ENCODE results near the gene POLR2J3. TPM values are rescaled to one million over a fixed set of nuclear protein-coding genes. Genes with fewer than 3 reads are reported as not detected.
"Not testable (repeated sequence)": the region's sequence is repeated elsewhere in the genome, so short reads cannot be mapped to it uniquely, and the experiment has no call there.

POLR2J3 gene
- total RNA-seq, 2 experiments from 2014 or later = 35.4 to 51.0 TPM

DNA sequence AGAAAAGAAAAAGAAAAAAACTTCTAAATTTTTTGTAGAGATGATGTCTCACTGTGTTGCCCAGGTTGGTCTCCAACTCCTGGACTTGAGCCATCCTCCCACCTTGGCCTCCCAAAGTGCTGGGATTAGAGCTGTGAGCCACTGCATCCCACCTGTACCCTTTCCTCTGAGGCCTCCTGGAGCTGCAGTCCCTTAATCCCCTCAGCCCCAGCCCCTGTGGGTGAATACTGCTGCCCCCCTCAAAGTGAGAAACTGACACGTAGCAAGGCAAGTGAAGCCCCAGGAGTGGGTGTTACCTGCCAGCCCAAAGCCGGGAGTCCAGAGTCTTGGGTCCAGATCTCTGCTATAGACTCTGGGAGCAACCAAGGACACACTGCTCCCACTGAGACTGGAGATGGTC is 47.6 kb downstream of the POLR2J3 start:
- H3K9me3 Mint-ChIP-seq (ENCODE audit: low read depth); H3K27ac Mint-ChIP-seq; ATAC-seq; H3K27me3 Mint-ChIP-seq; H3K36me3 Mint-ChIP-seq; CTCF ChIA-PET; H3K4me3 Mint-ChIP-seq; DNase-seq; H3K4me1 Mint-ChIP-seq: not testable (repeated sequence)

GRCh38 chr7:102520797-102521196 is 51.6 kb downstream of the POLR2J3 start:
- H3K27me3 Mint-ChIP-seq; H3K4me3 Mint-ChIP-seq; H3K4me1 Mint-ChIP-seq; ATAC-seq; CTCF ChIA-PET; H3K27ac Mint-ChIP-seq; H3K36me3 Mint-ChIP-seq; H3K9me3 Mint-ChIP-seq (ENCODE audit: low read depth); DNase-seq: not testable (repeated sequence)

- H3K27me3 Mint-ChIP-seq; CTCF ChIA-PET; DNase-seq; H3K36me3 Mint-ChIP-seq; H3K27ac Mint-ChIP-seq; H3K4me3 Mint-ChIP-seq; H3K4me1 Mint-ChIP-seq; H3K9me3 Mint-ChIP-seq (ENCODE audit: low read depth): not testable (repeated sequence)
- ATAC-seq = peak; percentile 100
Measured at GRCh38 chr7:102517550-102518147, 54.7 kb downstream of the POLR2J3 start, which contains the start of gene RASA4B. Gene RASA4B (minus strand): TSS chr7:102517777. CDS start chr7:102517710, 67 bp downstream.

Other genes with a start within 250 kb of the POLR2J3 start
- not detected for gene SPDYE6, start 216.1 kb downstream of the POLR2J3 start, total RNA-seq
- gene PRKRIP1, start 176.2 kb downstream of the POLR2J3 start, total RNA-seq = 10 to 100 TPM; 22.2 to 34.5 TPM
- gene ORAI2, start 139.0 kb downstream of the POLR2J3 start, total RNA-seq = 10 to 100 TPM; 58.1 to 73.7 TPM
- gene ALKBH4, start 107.7 kb downstream of the POLR2J3 start, total RNA-seq = 10 to 100 TPM; 11.2 to 14.6 TPM
- gene LRWD1, start 107.6 kb downstream of the POLR2J3 start, total RNA-seq = 10 to 100 TPM; 20.6 to 24.0 TPM
- 10 to 100 TPM; 52.9 to 56.7 TPM for gene POLR2J, start 93.7 kb downstream of the POLR2J3 start, total RNA-seq
- gene RASA4B, start 54.8 kb downstream of the POLR2J3 start, total RNA-seq = 10 to 100 TPM; 14.8 to 16.7 TPM
- gene UPK3BL2, start 28.9 kb downstream of the POLR2J3 start, total RNA-seq = 10 to 100 TPM; 11.0 to 11.6 TPM
- under 1 TPM in 1 of 2 experiments, not detected in 1; 0.29 TPM for gene SPDYE2, start 21.4 kb downstream of the POLR2J3 start, total RNA-seq
- 10 to 100 TPM; 29.2 to 39.3 TPM for gene RASA4, start 44.2 kb upstream of the POLR2J3 start, total RNA-seq
- gene UPK3BL1, start 70.2 kb upstream of the POLR2J3 start, total RNA-seq = 10 to 100 TPM; 20.8 to 30.7 TPM
- gene SPDYE2B, start 77.7 kb upstream of the POLR2J3 start, total RNA-seq = not detected
- 10 to 100 TPM; 15.4 to 15.7 TPM for gene POLR2J2, start 99.1 kb upstream of the POLR2J3 start, total RNA-seq
- 10 to 100 TPM in 1 of 2 experiments, 1 to 10 TPM in 1; 9.8 to 10.8 TPM for gene FAM185A, start 176.4 kb upstream of the POLR2J3 start, total RNA-seq